GM18858 (cell line): Measurements from ENCODE around the gene CAMK4.
A peak's percentile ranks its signal among the peaks of the same experiment; 100 is the strongest.

Source experiments
- ATAC-seq: cut with Tn5 transposase; IDR thresholded peaks from one replicate; pipeline ENCODE4 v1.9.1; 2021; ENCODE audit not compliant: unreplicated experiment

Gene CAMK4

DNA sequence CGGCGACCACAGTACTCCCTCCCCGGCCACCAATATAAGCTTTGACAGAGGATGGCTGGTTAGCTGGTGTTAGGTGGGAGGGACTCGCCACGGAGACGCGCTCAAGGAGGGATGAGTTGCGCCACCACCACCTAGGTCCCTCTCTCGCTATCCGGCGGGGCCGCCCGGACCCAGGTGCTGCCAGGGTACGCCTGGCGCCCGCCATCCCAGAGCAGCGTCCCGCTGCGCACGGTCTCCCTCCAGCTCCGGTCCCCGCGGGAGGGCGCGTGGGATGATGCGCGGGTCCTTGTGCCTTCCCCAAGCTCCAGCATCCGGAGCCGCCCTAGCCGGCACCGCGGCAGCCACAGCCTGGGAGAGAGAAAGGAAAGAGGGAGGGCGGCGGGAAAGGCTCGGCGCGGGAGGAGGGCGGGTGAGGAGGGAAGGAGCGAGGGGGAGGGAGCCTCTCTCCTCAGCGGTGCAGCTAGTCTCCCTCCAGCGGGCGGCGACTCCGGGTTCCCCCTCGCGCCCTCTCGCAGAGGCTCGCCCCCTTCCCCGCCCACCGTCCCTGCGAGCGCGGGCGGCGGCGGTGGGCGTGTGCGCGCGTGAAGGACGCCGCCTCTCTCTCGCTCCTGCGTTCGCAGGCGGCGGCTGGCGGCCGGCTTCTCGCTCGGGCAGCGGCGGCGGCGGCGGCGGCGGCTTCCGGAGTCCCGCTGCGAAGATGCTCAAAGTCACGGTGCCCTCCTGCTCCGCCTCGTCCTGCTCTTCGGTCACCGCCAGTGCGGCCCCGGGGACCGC is at the start of gene CAMK4:
Gene CAMK4 (plus strand): TSS at position 598 of the 774 bp plus-strand sequence. CDS start 100 bp downstream, at position 698.
- peak; percentile 50 for ATAC-seq

DNA sequence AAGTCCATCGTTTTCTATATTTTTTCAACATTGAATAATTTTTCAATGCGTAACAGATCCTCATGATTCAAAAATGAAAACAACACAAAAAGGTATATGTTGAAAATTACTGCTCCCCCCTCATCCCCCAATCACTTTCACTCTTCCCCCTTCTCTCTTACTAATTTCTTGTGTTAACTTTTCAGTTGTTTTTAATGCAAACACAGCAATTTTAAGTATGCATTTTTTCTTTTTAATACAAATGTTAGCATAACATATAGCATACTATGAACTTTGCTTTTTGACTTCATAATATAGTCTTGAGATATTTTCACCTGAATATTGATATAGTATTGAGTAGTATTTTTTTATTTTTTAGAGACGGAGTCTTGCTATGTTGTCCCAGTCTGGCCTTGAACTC is 41.1 kb upstream of the CAMK4 start:
- no peak for ATAC-seq

- ATAC-seq = no peak
Observed at GRCh38 chr5:111187079-111187478, 37.1 kb upstream of the CAMK4 start.

DNA sequence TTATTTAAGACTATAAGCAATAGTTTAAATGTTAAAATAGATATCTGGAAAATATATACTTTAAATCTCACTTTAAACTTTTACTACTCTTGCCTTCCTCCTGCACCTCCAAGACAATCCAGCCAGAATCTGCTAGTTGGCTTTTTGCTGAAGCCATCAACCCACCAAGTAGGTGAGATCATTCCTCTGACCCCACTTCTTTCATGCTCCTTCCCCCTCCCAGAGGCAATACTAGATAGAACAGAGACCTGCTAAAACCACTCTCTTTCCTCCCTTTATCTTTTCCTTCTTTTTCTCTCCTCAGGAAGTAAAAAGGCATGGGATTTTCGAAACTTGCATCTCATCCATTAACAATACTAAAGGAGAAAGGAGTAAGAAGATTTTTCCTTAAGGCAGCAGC is 30.1 kb upstream of the CAMK4 start:
- ATAC-seq = no peak

DNA sequence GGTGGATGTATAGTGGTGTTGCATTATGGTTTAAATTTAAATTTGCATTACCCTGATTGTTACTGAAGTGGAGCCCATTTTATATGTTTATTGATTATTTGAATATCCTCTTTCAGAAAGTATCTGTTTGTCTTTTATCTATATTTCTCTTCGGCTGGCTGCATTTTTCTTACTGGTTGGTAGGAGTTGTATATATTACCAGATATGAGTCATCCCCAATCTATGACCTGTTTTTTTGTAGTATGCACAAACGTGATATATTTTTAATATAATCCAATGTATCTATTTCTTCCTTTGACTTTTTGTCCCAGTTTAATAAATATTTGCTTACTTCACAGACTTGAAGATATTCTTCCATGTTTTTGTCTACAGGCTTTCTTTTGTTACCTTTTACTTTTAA is 29.3 kb upstream of the CAMK4 start:
- ATAC-seq = no peak

DNA sequence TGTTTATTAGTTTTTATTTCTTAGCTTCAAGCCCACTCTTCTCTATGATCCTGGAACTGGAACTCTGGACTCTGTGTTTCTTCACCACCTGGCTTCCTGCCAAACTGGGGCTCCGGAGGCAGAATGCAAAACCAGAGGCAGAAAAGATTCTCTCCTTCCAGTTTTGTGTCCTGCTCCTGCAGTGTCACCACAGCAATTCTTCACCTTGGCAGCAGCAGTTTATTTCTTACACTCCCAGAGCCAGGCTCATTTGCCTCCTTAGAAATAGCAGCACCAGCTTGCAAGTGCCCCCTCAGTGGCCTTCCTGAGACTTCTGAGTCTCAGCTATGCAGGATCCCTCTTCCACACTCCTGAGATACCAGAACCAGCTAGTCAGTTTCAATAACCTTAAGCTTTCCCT is 26.7 kb upstream of the CAMK4 start:
- ATAC-seq = no peak

DNA sequence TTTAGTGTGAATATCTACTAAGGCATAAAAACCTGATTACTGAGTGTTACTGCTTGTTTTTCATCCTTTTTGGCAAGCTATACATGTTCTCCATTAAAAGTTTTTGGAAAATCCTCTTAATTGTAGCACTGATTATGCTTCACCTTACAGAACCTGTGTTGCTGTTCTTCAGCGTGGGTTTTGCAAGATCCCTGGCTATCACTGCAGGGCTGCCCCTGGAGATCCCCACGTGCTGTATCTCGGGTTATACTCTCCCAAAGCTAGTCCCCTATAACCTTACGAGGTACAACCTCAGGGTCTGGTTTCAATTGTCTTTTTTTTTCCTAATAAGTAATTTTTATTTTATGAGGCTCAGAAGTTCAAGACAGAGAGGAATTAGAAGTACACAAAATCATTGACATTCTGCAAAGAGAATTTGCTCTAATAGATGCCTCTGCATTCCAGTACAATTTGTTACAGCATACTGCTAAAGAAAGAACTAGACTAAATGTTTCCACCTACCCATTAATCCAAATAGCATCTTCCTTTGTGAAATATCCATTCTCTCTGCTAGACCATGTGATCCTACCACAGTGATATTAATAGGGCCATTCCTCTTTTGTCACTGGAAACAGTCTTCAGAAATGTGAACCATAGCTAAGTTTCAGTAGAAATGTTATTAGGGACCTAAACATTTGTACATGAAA is 25.8 kb upstream of the CAMK4 start:
- ATAC-seq = no peak

DNA sequence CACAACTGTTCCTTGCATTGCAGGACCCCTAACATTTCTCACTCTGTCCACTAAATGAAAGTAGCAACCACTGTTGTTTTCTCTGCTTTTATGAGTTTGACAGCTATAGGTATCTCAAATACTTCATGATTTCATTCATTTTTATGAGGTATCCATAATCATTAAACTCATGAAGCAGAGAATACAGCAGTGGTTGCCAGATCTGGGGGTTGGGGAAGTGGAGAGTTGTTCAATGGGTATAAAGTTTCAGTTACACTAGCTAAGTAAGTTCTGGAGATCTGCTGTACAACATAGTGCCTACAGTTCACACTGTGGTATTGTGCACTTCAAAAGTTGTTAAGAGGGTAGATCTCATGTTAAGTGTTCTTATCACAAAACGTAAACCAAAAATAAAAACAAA is 23.4 kb upstream of the CAMK4 start:
- ATAC-seq = peak; percentile 55

DNA sequence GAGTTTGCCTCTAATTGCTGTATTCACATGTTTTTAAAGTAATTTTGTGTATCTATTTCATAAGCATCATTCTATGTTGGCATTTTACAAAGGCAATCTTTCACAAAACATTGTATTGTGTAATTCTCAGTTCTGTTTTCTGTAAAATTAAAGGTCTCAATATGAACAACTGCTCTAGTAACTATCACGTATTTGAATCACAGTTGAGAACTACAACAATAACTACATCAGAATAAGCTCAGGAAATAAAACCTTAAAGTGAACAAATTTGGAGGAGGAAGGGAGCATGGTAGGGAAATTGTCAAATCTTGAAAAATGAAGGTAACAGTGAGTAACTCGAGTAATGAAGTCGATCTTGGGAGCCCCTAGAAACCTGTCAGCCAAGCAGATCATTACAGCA is 22.5 kb upstream of the CAMK4 start:
- ATAC-seq = no peak

DNA sequence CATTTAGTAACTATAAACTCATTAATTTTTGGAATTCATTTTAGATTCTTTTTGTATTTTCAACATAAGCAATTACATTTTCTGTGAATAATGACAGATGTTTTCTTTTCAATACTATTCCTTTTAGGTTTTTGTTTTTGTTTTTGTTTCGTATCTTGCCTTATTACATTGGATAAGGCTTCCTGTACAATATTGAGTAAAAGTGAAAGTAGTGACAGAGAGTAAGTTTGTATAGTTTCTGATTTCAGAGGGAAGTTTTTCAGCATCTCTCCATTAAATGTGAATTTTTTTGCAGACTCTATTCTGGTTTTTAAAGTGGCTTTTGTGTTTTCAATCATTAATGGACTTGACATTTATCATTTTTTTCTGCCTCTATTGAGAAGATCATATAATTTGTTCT is 12.8 kb upstream of the CAMK4 start:
- ATAC-seq = peak; percentile 98

GRCh38 chr5:111214052-111214742 is 10.0 kb upstream of the CAMK4 start:
- no peak for ATAC-seq

GRCh38 chr5:111215971-111216370 is 8.2 kb upstream of the CAMK4 start:
- ATAC-seq = no peak

- ATAC-seq = no peak
Observed at GRCh38 chr5:111221139-111221538, 3.0 kb upstream of the CAMK4 start.

- peak; percentile 6 for ATAC-seq
Observed at GRCh38 chr5:111223101-111223786, 940 bp upstream of the CAMK4 start.

- peak; percentile 2 for ATAC-seq
Observed at GRCh38 chr5:111224561-111225345, 569 bp downstream of the CAMK4 start.

- ATAC-seq = peak; percentile 23
Observed at GRCh38 chr5:111225926-111226325, 1.7 kb downstream of the CAMK4 start.

- no peak for ATAC-seq
Observed at GRCh38 chr5:111226556-111226955, 2.4 kb downstream of the CAMK4 start.

GRCh38 chr5:111227226-111227782 is 3.1 kb downstream of the CAMK4 start:
- no peak for ATAC-seq

DNA sequence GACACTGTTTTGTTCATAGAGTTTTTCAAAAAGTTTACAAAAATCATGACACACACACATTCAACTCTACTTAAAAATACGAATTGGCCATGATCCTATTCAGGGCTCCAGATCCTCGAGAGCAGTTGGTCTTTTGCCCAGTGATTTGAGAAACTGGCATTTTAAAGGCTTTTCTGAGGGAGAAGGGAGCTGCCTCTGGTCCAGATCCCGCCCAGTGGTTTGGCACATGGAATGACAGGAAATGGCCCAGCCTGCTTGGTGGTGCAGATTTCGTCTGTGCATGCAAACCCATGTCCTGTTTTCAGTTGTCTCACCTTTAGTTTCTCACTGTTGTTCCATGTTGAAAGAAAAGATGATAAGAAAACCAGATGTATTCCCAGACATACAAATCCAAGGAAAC is 3.6 kb downstream of the CAMK4 start:
- no peak for ATAC-seq

GRCh38 chr5:111228520-111229220 is 4.5 kb downstream of the CAMK4 start:
- no peak for ATAC-seq
